Measurements from ENCODE around the gene USHBP1. TPM values are rescaled to one million over a fixed set of nuclear protein-coding genes. Genes with fewer than 3 reads are reported as not detected.
A peak's percentile ranks its signal among the peaks of the same experiment; 100 is the strongest.
"Not testable (repeated sequence)": the region's sequence is repeated elsewhere in the genome, so short reads cannot be mapped to it uniquely, and the experiment has no call there.

Gene USHBP1
- total RNA-seq, 1 donor from 2014 or later = 7.6 TPM

- intact Hi-C loops (cut with DNase I) = no loop called here
- no peak for ATAC-seq
- no peak for DNase-seq (ENCODE audit: missing footprints)
Observed at GRCh38 chr19:17275441-17276175, 11.1 kb upstream of the USHBP1 start.

- ATAC-seq; intact Hi-C loops (cut with DNase I); DNase-seq (ENCODE audit: missing footprints): not testable (repeated sequence)
Observed at GRCh38 chr19:17274892-17275291, 10.3 kb upstream of the USHBP1 start.

GRCh38 chr19:17268754-17269153, 4.2 kb upstream of the USHBP1 start:
- ATAC-seq (no peak), DNase-seq (ENCODE audit: missing footprints) (no peak)
- intact Hi-C loops (cut with DNase I) = no loop called here

GRCh38 chr19:17266975-17267788, 2.6 kb upstream of the USHBP1 start, which contains the start of gene BABAM1:
Gene BABAM1 (plus strand): TSS chr19:17267443. CDS start chr19:17268807, 1,364 bp downstream.
- DNase-seq (ENCODE audit: missing footprints) (peak; percentile 96), ATAC-seq (peak; percentile 98)
- intact Hi-C loops (cut with DNase I) = loop anchor here (1.0 kb wide), 2 partner anchors 38 to 52 kb away; partner anchors contain the start of genes MRPL34 and USE1

- DNase-seq (ENCODE audit: missing footprints) (no peak), ATAC-seq (no peak)
- intact Hi-C loops (cut with DNase I) = no loop called here
Observed at GRCh38 chr19:17266589-17266974, 2.0 kb upstream of the USHBP1 start.

- intact Hi-C loops (cut with DNase I) = no loop called here
- no peak for ATAC-seq
- DNase-seq (ENCODE audit: missing footprints) = no peak
Observed at GRCh38 chr19:17266026-17266425, 1.5 kb upstream of the USHBP1 start.

GRCh38 chr19:17263712-17264640, 569 bp downstream of the USHBP1 start:
- intact Hi-C loops (cut with DNase I) = no loop called here
- ATAC-seq (no peak), DNase-seq (ENCODE audit: missing footprints) (no peak)

- no peak for ATAC-seq
- intact Hi-C loops (cut with DNase I) = no loop called here
- no peak for DNase-seq (ENCODE audit: missing footprints)
Observed at GRCh38 chr19:17262557-17262956, 2.0 kb downstream of the USHBP1 start.

GRCh38 chr19:17260842-17261325, 3.7 kb downstream of the USHBP1 start:
- peak; percentile 91 for DNase-seq (ENCODE audit: missing footprints)
- intact Hi-C loops (cut with DNase I) = loop anchor here (1.0 to 2.0 kb wide), 2 partner anchors 14 to 20 kb away; partner anchors contain the start of gene ANKLE1
- peak; percentile 89 for ATAC-seq

- no peak for DNase-seq (ENCODE audit: missing footprints)
- intact Hi-C loops (cut with DNase I) = loop anchor here (1.0 to 2.0 kb wide), 2 partner anchors 13 to 21 kb away; partner anchors contain the start of gene ANKLE1
- ATAC-seq = no peak
Observed at GRCh38 chr19:17259934-17260333, 4.6 kb downstream of the USHBP1 start.

GRCh38 chr19:17259118-17259780, 5.3 kb downstream of the USHBP1 start:
- intact Hi-C loops (cut with DNase I) = no loop called here
- ATAC-seq = no peak
- no peak for DNase-seq (ENCODE audit: missing footprints)

GRCh38 chr19:17256130-17256529, 8.4 kb downstream of the USHBP1 start:
- ATAC-seq (no peak), DNase-seq (ENCODE audit: missing footprints) (no peak)
- intact Hi-C loops (cut with DNase I) = no loop called here

- no peak for ATAC-seq
- intact Hi-C loops (cut with DNase I) = no loop called here
- DNase-seq (ENCODE audit: missing footprints) = no peak
Observed at GRCh38 chr19:17255150-17255621, 9.4 kb downstream of the USHBP1 start.

- DNase-seq (ENCODE audit: missing footprints) (no peak), ATAC-seq (no peak)
Observed at GRCh38 chr19:17254636-17255035, 9.9 kb downstream of the USHBP1 start.

GRCh38 chr19:17249887-17250548, 14.5 kb downstream of the USHBP1 start:
- no peak for DNase-seq (ENCODE audit: missing footprints)
- intact Hi-C loops (cut with DNase I) = no loop called here
- ATAC-seq = no peak

More at GRCh38 chr19:17254636-17255035, 9.9 kb downstream of the USHBP1 start:
- intact Hi-C loops (cut with DNase I) = no loop called here

GRCh38 chr19:17248011-17248776, 16.4 kb downstream of the USHBP1 start:
- intact Hi-C loops (cut with DNase I) = no loop called here
- no peak for ATAC-seq
- no peak for DNase-seq (ENCODE audit: missing footprints)
